SK-N-MC (cell line): ENCODE measurements around the gene WHAMM.

ENCODE experiments used
- EZH2 ChIP-seq: fragments of 200-600 bp; sonication (generic); IDR thresholded peaks from one replicate; pipeline ENCODE4 v1.6.1; 2017; ENCODE audit warnings: antibody characterized with exemption
- FOXP2 ChIP-seq: optimal IDR thresholded peaks from 2 replicates; pipeline ENCODE3; 2011; ENCODE audit warnings: mild to moderate bottlenecking, moderate library complexity; ENCODE audit not compliant: insufficient read depth; ENCODE audit errors: extremely low read length, control extremely low read depth
- POLR2AphosphoS5 ChIP-seq: IDR thresholded peaks from 2 replicates; pipeline ENCODE4 v1.6.1; 2012; ENCODE audit warnings: mild to moderate bottlenecking, low read depth, low read length, borderline replicate concordance

GRCh38 chr15:82878325-82878724, 68.9 kb downstream of the WHAMM start:
- TF ChIP-seq POLR2AphosphoS5 (no peak), EZH2 (no peak), FOXP2 (no peak)
